ENCODE results near the gene ARFGAP2. TPM values are rescaled to one million over a fixed set of nuclear protein-coding genes. Genes with fewer than 3 reads are reported as not detected.

The ARFGAP2 gene
- total RNA-seq, 1 donor from 2014 or later: 95.0 TPM

GRCh38 chr11:47136921-47137320 lies 39.8 kb downstream of the ARFGAP2 start:
- H3K9me3 ChIP-seq (ENCODE audit: low read depth): no peaks in the 10 kb centered on the region
- H3K4me1 ChIP-seq: no peaks in the 10 kb centered on the region
- no peaks in the 10 kb centered on the region for H3K27me3 ChIP-seq
- no peak for DNase-seq (ENCODE audit: low spot score)
- TF ChIP-seq EZH2 (IDR thresholded peaks at IDR 0.05) (no peak), CTCF (IDR thresholded peaks at IDR 0.05) (no peak), EZH2phosphoT487 (IDR thresholded peaks at IDR 0.05) (no peak)
- H2AFZ ChIP-seq (replicated peaks): no peak overlapping the region
- peaks cover 7% of the 10 kb centered on the region for H3K4me1 Mint-ChIP-seq
- no peaks in the 10 kb centered on the region for H3F3A ChIP-seq (ENCODE audit: low read depth)
- no peaks in the 10 kb centered on the region for H4K20me1 ChIP-seq (ENCODE audit: low read depth)
- H3K36me3 ChIP-seq: no peaks in the 10 kb centered on the region
- H3K9ac ChIP-seq: no peak overlapping the region
- peaks cover 17% of the 10 kb centered on the region for H3K36me3 Mint-ChIP-seq
- no peak overlapping the region for H3K27ac ChIP-seq
- no peaks in the 10 kb centered on the region for H3K9me3 Mint-ChIP-seq
- no peaks in the 10 kb centered on the region for H3K79me2 ChIP-seq (ENCODE audit: low read depth)
- H3K4me3 ChIP-seq: no peak overlapping the region
- H3K27me3 Mint-ChIP-seq (ENCODE audit: insufficient read depth, low read depth): peaks cover 3% of the 10 kb centered on the region
- H3K4me3 Mint-ChIP-seq: no peak overlapping the region
- H3K27ac Mint-ChIP-seq: no peak overlapping the region
- H3K4me2 ChIP-seq: no peak overlapping the region

- no peak overlapping the region for H3K4me2 ChIP-seq
- H3K27me3 ChIP-seq: no peaks in the 10 kb centered on the region
- H3K79me2 ChIP-seq (ENCODE audit: low read depth): no peaks in the 10 kb centered on the region
- no peak overlapping the region for H3K4me3 Mint-ChIP-seq
- H4K20me1 ChIP-seq (ENCODE audit: low read depth): no peaks in the 10 kb centered on the region
- H3F3A ChIP-seq (ENCODE audit: low read depth): no peaks in the 10 kb centered on the region
- no peaks in the 10 kb centered on the region for H3K36me3 ChIP-seq
- no peaks in the 10 kb centered on the region for H3K4me1 ChIP-seq
- H3K4me1 Mint-ChIP-seq: peaks cover 7% of the 10 kb centered on the region
- H3K27ac Mint-ChIP-seq: no peak overlapping the region
- no peaks in the 10 kb centered on the region for H3K9me3 Mint-ChIP-seq
- H3K4me3 ChIP-seq: no peak overlapping the region
- peaks cover 3% of the 10 kb centered on the region for H3K27me3 Mint-ChIP-seq (ENCODE audit: insufficient read depth, low read depth)
- H3K9me3 ChIP-seq (ENCODE audit: low read depth): no peaks in the 10 kb centered on the region
- TF ChIP-seq EZH2 (IDR thresholded peaks at IDR 0.05) (no peak), CTCF (IDR thresholded peaks at IDR 0.05) (no peak)
- H3K9ac ChIP-seq: no peak overlapping the region
- H3K27ac ChIP-seq: no peak overlapping the region
- H2AFZ ChIP-seq (replicated peaks): no peak overlapping the region
- DNase-seq (ENCODE audit: low spot score): no peak
- peaks cover 17% of the 10 kb centered on the region for H3K36me3 Mint-ChIP-seq
Observed at GRCh38 chr11:47136327-47136726, 40.4 kb downstream of the ARFGAP2 start.

- Histone ChIP-seq H2AFZ (replicated peaks) (no peak overlapping the region), H3K27ac (no peak overlapping the region), H3F3A (ENCODE audit: low read depth) (peaks cover 7% of the 10 kb centered on the region), H3K79me2 (ENCODE audit: low read depth) (no peaks in the 10 kb centered on the region), H3K36me3 (no peaks in the 10 kb centered on the region), H3K4me3 (no peak overlapping the region), H3K9me3 (ENCODE audit: low read depth) (no peaks in the 10 kb centered on the region), H3K9ac (no peak overlapping the region), H3K27me3 (no peaks in the 10 kb centered on the region), H4K20me1 (ENCODE audit: low read depth) (no peaks in the 10 kb centered on the region), H3K4me2 (no peak overlapping the region), H3K4me1 (peaks cover 13% of the 10 kb centered on the region)
- DNase-seq (ENCODE audit: low spot score): no peak
- Mint-ChIP-seq H3K36me3 (peaks cover 13% of the 10 kb centered on the region), H3K4me1 (peaks cover 18% of the 10 kb centered on the region), H3K4me3 (no peak overlapping the region), H3K27ac (no peak overlapping the region), H3K27me3 (ENCODE audit: insufficient read depth, low read depth) (peaks cover 5% of the 10 kb centered on the region), H3K9me3 (no peaks in the 10 kb centered on the region)
- TF ChIP-seq CTCF (IDR thresholded peaks at IDR 0.05) (no peak), EZH2 (IDR thresholded peaks at IDR 0.05) (no peak), EZH2phosphoT487 (IDR thresholded peaks at IDR 0.05) (no peak)
Observed at GRCh38 chr11:47132981-47133380, 43.7 kb downstream of the ARFGAP2 start.

Measured in neural progenitor cell (in vitro differentiated cells).